IMR-90 (cell line): ENCODE data around the gene MYDGF. TPM values are rescaled to one million over a fixed set of nuclear protein-coding genes. Genes with fewer than 3 reads are reported as not detected.

Source experiments
- ATAC-seq: fragments of 200-7000 bp; cut with Tn5 transposase; 2 replicates; pipeline ENCODE4 v1.9.1; 2020; ENCODE audit warnings: low read depth, mild to moderate bottlenecking, moderate library complexity
- BruUV-seq: library from RNA; stranded (reverse); fragments of 400-500 nt; replicated peaks from 2 replicates; lab custom pipeline; 2021; lab: Mats Ljungman, UMichigan
- CTCF ChIA-PET: fragments of 300-600 bp; formaldehyde crosslinking; extraction: SDS; loops from one replicate; lab custom pipeline; 2021; ENCODE audit warnings: antibody characterized with exemption; lab: Yijun Ruan, JAX
- POLR2A ChIA-PET: fragments of 300-600 bp; sonication (Branson Sonifier 250); formaldehyde crosslinking; loops from one replicate; lab custom pipeline; 2022; ENCODE audit warnings: antibody characterized with exemption; ENCODE audit not compliant: unreplicated experiment; lab: Charles Lee
- DNase-seq: peaks from one replicate; pipeline ENCODE4 v3.0.0; 2013
- H2AFZ ChIP-seq: replicated peaks from 2 replicates; pipeline ENCODE3; 2013; ENCODE audit warnings: low read length, mild to moderate bottlenecking; ENCODE audit not compliant: poor library complexity
- H2AK5ac ChIP-seq: 2 replicates; pipeline ENCODE4 v1.6.1; 2013; ENCODE audit warnings: low read depth, low read length, inconsistent platforms
- H2AK9ac ChIP-seq: replicated peaks from 2 replicates; pipeline ENCODE3; 2013; ENCODE audit warnings: mild to moderate bottlenecking, low read depth, low read length, moderate library complexity; ENCODE audit not compliant: poor library complexity
- H2BK120ac ChIP-seq: 2 replicates; pipeline ENCODE4 v1.6.1; 2013; ENCODE audit warnings: low read depth, low read length, inconsistent platforms
- H2BK15ac ChIP-seq: 3 replicates; pipeline ENCODE4 v1.6.1; 2013; ENCODE audit warnings: low read depth, low read length, inconsistent platforms
- H2BK20ac ChIP-seq: 2 replicates; pipeline ENCODE4 v1.6.1; 2013; ENCODE audit warnings: low read depth, mild to moderate bottlenecking, inconsistent platforms, low read length, moderate library complexity
- H2BK5ac ChIP-seq: 2 replicates; pipeline ENCODE4 v1.6.1; 2013; ENCODE audit warnings: mild to moderate bottlenecking, low read depth, low read length, inconsistent platforms; ENCODE audit not compliant: poor library complexity, severe bottlenecking
- H3K14ac ChIP-seq: replicated peaks from 2 replicates; pipeline ENCODE4 v1.6.1; 2013; ENCODE audit warnings: low read depth, low read length, inconsistent platforms
- H3K18ac ChIP-seq: 2 replicates; pipeline ENCODE4 v1.6.1; 2013; ENCODE audit warnings: low read depth, low read length, control low read depth
- H3K23ac ChIP-seq: 2 replicates; pipeline ENCODE4 v1.6.1; 2013; ENCODE audit warnings: low read depth, low read length, inconsistent platforms
- H3K27ac ChIP-seq: 2 replicates; pipeline ENCODE4 v1.5.1; 2013; ENCODE audit warnings: mild to moderate bottlenecking, control low read depth, low read length; ENCODE audit not compliant: insufficient read depth
- H3K27me3 ChIP-seq: 2 replicates; pipeline ENCODE4 v1.6.1; 2013; ENCODE audit warnings: low read length; ENCODE audit not compliant: control insufficient read depth, insufficient read depth
- H3K36me3 ChIP-seq: 2 replicates; pipeline ENCODE4 v1.6.1; 2013; ENCODE audit warnings: low read length, mixed read lengths; ENCODE audit not compliant: control insufficient read depth, insufficient read depth
- H3K4ac ChIP-seq: 2 replicates; pipeline ENCODE4 v1.6.1; 2013; ENCODE audit warnings: low read depth, low read length, inconsistent platforms
- H3K4me1 ChIP-seq: 2 replicates; pipeline ENCODE4 v1.6.1; 2013; ENCODE audit warnings: low read length, mixed read lengths; ENCODE audit not compliant: control insufficient read depth, insufficient read depth
- H3K4me2 ChIP-seq: 2 replicates; pipeline ENCODE4 v1.6.1; 2013; ENCODE audit warnings: low read depth, mild to moderate bottlenecking, control low read depth, low read length, moderate library complexity
- H3K4me3 ChIP-seq: 2 replicates; pipeline ENCODE4 v1.5.1; 2013; ENCODE audit warnings: low read depth, mild to moderate bottlenecking, control low read depth, low read length, moderate library complexity; ENCODE audit not compliant: insufficient read depth
- H3K56ac ChIP-seq: 2 replicates; pipeline ENCODE4 v1.6.1; 2013; ENCODE audit warnings: low read length, inconsistent platforms; ENCODE audit not compliant: insufficient read depth; ENCODE audit errors: extremely low read depth
- H3K79me1 ChIP-seq, 2 experiments: 2 replicates each; pipeline ENCODE4 v1.6.1; 2013; ENCODE audit warnings: low read length in 2 of 2, inconsistent platforms in 1 of 2, low read depth in 1 of 2
- H3K9ac ChIP-seq: 2 replicates; pipeline ENCODE4 v1.6.1; 2013; ENCODE audit warnings: low read depth, low read length, control low read depth
- H3K9me1 ChIP-seq: 2 replicates; pipeline ENCODE4 v1.6.1; 2013; ENCODE audit warnings: low read length, inconsistent platforms; ENCODE audit not compliant: insufficient read depth
- H3K9me3 ChIP-seq: 2 replicates; pipeline ENCODE4 v1.6.1; 2013; ENCODE audit warnings: low read length; ENCODE audit not compliant: control insufficient read depth, insufficient read depth
- H4K20me1 ChIP-seq: 2 replicates; pipeline ENCODE4 v1.6.1; 2013; ENCODE audit warnings: low read length, inconsistent platforms; ENCODE audit not compliant: insufficient read depth
- H4K5ac ChIP-seq: 2 replicates; pipeline ENCODE4 v1.6.1; 2013; ENCODE audit warnings: mild to moderate bottlenecking, low read depth, low read length, control low read depth
- H4K8ac ChIP-seq, 2 experiments: 2 replicates each; pipeline ENCODE4 v1.6.1; 2013; ENCODE audit warnings: low read depth in 2 of 2, low read length in 2 of 2, control low read depth in 1 of 2, inconsistent platforms in 1 of 2
- H4K91ac ChIP-seq: 2 replicates; pipeline ENCODE4 v1.6.1; 2013; ENCODE audit warnings: low read depth, low read length, inconsistent platforms; ENCODE audit not compliant: insufficient read depth
- BHLHE40 ChIP-seq: fragments of 150-350 bp; IDR thresholded peaks from 2 replicates; pipeline ENCODE4 v1.6.1; 2016; ENCODE audit warnings: mild to moderate bottlenecking, low read depth, low read length
- CEBPB ChIP-seq: IDR thresholded peaks from 2 replicates; pipeline ENCODE4 v1.6.1; 2012; ENCODE audit warnings: low read depth, low read length, improper control_type of control experiment
- CHD1 ChIP-seq: IDR thresholded peaks from 2 replicates; pipeline ENCODE4 v1.6.1; 2012; ENCODE audit warnings: low read depth, low read length, improper control_type of control experiment
- FOS ChIP-seq: fragments of 150-350 bp; IDR thresholded peaks from 2 replicates; pipeline ENCODE4 v1.6.1; 2016; ENCODE audit warnings: low read depth, low read length
- MAFK ChIP-seq: IDR thresholded peaks from 2 replicates; pipeline ENCODE4 v1.6.1; 2012; ENCODE audit warnings: low read depth, low read length, improper control_type of control experiment
- MAZ ChIP-seq: IDR thresholded peaks from 2 replicates; pipeline ENCODE4 v1.6.1; 2012; ENCODE audit warnings: low read depth, mild to moderate bottlenecking, low read length, improper control_type of control experiment, moderate library complexity, borderline replicate concordance
- NFE2L2 ChIP-seq: fragments of 150-350 bp; IDR thresholded peaks from 2 replicates; pipeline ENCODE4 v1.6.1; 2016; ENCODE audit warnings: low read depth, mild to moderate bottlenecking, low read length
- POLR2A ChIP-seq: IDR thresholded peaks from 2 replicates; pipeline ENCODE4 v1.6.1; 2012; ENCODE audit warnings: mild to moderate bottlenecking, low read depth, low read length
- RAD21 ChIP-seq: IDR thresholded peaks from 2 replicates; pipeline ENCODE4 v1.6.1; 2012; ENCODE audit warnings: low read length, improper control_type of control experiment
- RCOR1 ChIP-seq: IDR thresholded peaks from 2 replicates; pipeline ENCODE4 v1.6.1; 2012; ENCODE audit warnings: mild to moderate bottlenecking, low read length, improper control_type of control experiment; ENCODE audit not compliant: insufficient replicate concordance
- RFX5 ChIP-seq: IDR thresholded peaks from 2 replicates; pipeline ENCODE4 v1.8.0; 2012; ENCODE audit warnings: low read depth, mild to moderate bottlenecking, low read length, moderate library complexity
- SMC3 ChIP-seq: fragments of 150-350 bp; IDR thresholded peaks from 2 replicates; pipeline ENCODE4 v1.6.1; 2016; ENCODE audit warnings: low read depth, mild to moderate bottlenecking, antibody characterized with exemption, low read length, moderate library complexity
- WGBS, 2 experiments: methylation state at CpG; one replicate each; pipeline versions ENCODE4 v1.1.5 to v1.1.7; 2013; ENCODE audit warnings: missing lambda C conversion rate in 2 of 2; ENCODE audit not compliant: insufficient read length in 1 of 2; ENCODE audit errors: extremely low coverage in 2 of 2; 5-methylcytosine and 5-hydroxymethylcytosine counted together
- dilution Hi-C: fragments of 300-500 bp; cut with HindIII; formaldehyde crosslinking; loops from one replicate; pipeline ENCODE4 v1.14.3; 2018; ENCODE audit warnings: low sequenced_read_pairs; ENCODE audit not compliant: unreplicated experiment
- in situ Hi-C: fragments of 300-500 bp; cut with MboI; formaldehyde crosslinking; loops from 3 replicates; pipeline ENCODE4 v1.14.3; 2019; ENCODE audit warnings: low sequenced_read_pairs, inconsistent platforms, mixed read lengths
- intact Hi-C: fragments of 100-400 bp; cut with micrococcal nuclease; formaldehyde crosslinking; loops from 2 replicates; pipeline ENCODE4 v1.10.0; 2022
- polyA plus RNA-seq, 3 experiments: library from polyadenylated mRNA; depleted of rRNA; stranded (reverse); fragments of >200 nt; gene quantifications; 2 replicates each; pipeline ENCODE4 v1.2.3, GENCODE V29; 2012; ENCODE audit warnings: low replicate concordance in 1 of 3
- total RNA-seq: library from RNA; depleted of rRNA; stranded (reverse); fragments of >200 nt; gene quantifications from 2 replicates; pipeline ENCODE4 v1.2.3, GENCODE V29; 2012
- TF ChIP-seq, protein P1 (sequence below): fragments of 150-350 bp; IDR thresholded peaks from 2 replicates; pipeline ENCODE4 v1.6.1; 2017; ENCODE audit warnings: mild to moderate bottlenecking, antibody characterized with exemption, low read length, low read depth
- TF ChIP-seq, protein P2 (sequence below): fragments of 150-350 bp; IDR thresholded peaks from 2 replicates; pipeline ENCODE4 v1.6.1; 2016; ENCODE audit warnings: low read depth, mild to moderate bottlenecking, low read length, moderate library complexity, borderline replicate concordance

Gene MYDGF
- total and polyA plus RNA-seq, 2 of the 4 experiments (the other 2 are of a cell fraction), result 203 to 310 TPM

DNA sequence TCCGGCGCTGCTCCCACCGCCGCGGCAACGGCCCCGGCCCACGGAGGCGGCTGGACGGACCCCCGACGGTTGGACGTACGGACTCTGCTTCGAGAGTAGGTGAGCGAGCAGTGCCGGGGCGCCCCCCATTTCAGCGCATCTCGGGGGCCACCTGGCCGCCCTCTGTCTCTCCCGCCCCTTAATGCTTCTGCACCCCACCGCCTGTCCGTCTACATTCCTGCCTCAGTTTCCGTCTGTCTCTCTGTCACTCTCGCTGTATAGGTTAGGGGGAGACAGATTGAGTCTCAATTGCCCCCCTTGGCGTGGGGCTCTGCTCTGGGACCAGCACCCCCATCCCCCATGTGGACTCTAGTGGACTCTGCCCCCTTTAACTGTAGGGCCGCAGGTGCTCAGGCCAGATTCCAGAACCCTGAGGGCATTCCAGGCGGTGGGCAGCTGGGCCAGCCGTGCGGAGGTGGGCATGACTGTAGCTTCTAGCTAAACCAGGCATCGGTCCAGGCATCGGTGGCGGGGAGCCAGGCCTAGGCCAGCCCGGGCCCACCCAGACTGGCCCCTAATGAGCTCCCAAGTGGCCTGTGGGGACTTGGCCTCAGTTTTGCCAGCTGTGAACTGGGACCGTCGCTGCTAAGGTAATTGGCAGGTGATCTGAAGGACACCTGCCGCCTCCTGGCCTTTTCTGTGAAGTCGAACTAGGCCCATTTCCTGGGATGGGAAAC, 30.5 kb downstream of the MYDGF start:
- Histone ChIP-seq H4K91ac (peak overlapping the region; percentile 25; the same call in 1 of the 2 replicates), H3K9ac (peak overlapping the region; percentile 85), H4K8ac (peak overlapping the region in 1 of 2 experiments; percentile 28; a peak in 1 of 4 replicates), H2BK15ac (no peak overlapping the region), H3K27me3 (no peaks in the 10 kb centered on the region), H3K4me3 (peak overlapping the region; percentile 74), H3K14ac (peak overlapping the region; percentile 78), H3K4ac (peak overlapping the region; percentile 66; the same call in 1 of the 2 replicates), H3K27ac (peak overlapping the region; percentile 19; the same call in 1 of the 2 replicates), H3K56ac (no peak overlapping the region), H2BK20ac (no peak overlapping the region), H4K5ac (no peak overlapping the region; the same call in 1 of the 2 replicates), H3K36me3 (no peaks in the 10 kb centered on the region), H4K20me1 (peaks cover 2% of the 10 kb centered on the region; the same call in 1 of the 2 replicates), H2AFZ (peak overlapping the region; percentile 95), H2BK5ac (peak overlapping the region; percentile 36), H2BK120ac (no peak overlapping the region), H3K4me1 (peaks cover 14% of the 10 kb centered on the region), H3K9me1 (no peaks in the 10 kb centered on the region; the same call in 1 of the 2 replicates), H2AK9ac (peak overlapping the region; percentile 91), H3K4me2 (peak overlapping the region; percentile 95), H2AK5ac (peak overlapping the region; percentile 93; the same call in 1 of the 2 replicates), H3K18ac (no peak overlapping the region), H3K9me3 (no peaks in the 10 kb centered on the region), H3K79me1 (peaks cover 20 to 31% of the 10 kb centered on the region in 2 experiments), H3K23ac (no peak overlapping the region)
- ChIA-PET CTCF (no interaction called here), POLR2A (no interaction called here)
- ATAC-seq (no peak; the same call in 1 of the 2 replicates), DNase-seq (no peak)
- intact Hi-C loops, result loop anchor here (5.0 kb wide), 1 partner anchor 167 kb away; the partner anchor contains the start of gene HDGFL2
- WGBS, 2 experiments, result 26% methylated on average over 6 of the region's 39 CpGs; no CpG with 5 or more reads in 1 of the 2 experiments
- in situ Hi-C loops, result loop anchor here (5.0 kb wide), 1 partner anchor 62 kb away; no protein-coding TSS in a partner anchor
- dilution Hi-C loops, result no loop called here
- BruUV-seq, result no TSS peak
- no peak for TF ChIP-seq MAFK
- no peak for TF ChIP-seq RFX5
- no peak for TF ChIP-seq FOS
- TF ChIP-seq CEBPB, result no peak
- no peak for TF ChIP-seq MAZ
- no peak for TF ChIP-seq SMC3
- no peak for TF ChIP-seq RAD21
- TF ChIP-seq NFE2L2, result no peak
- TF ChIP-seq CHD1, result no peak
- TF ChIP-seq RCOR1, result no peak
- TF ChIP-seq, protein P1, sequence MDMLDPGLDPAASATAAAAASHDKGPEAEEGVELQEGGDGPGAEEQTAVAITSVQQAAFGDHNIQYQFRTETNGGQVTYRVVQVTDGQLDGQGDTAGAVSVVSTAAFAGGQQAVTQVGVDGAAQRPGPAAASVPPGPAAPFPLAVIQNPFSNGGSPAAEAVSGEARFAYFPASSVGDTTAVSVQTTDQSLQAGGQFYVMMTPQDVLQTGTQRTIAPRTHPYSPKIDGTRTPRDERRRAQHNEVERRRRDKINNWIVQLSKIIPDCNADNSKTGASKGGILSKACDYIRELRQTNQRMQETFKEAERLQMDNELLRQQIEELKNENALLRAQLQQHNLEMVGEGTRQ, result no peak
- no peak for TF ChIP-seq POLR2A
- no peak for TF ChIP-seq BHLHE40
- TF ChIP-seq, protein P2, sequence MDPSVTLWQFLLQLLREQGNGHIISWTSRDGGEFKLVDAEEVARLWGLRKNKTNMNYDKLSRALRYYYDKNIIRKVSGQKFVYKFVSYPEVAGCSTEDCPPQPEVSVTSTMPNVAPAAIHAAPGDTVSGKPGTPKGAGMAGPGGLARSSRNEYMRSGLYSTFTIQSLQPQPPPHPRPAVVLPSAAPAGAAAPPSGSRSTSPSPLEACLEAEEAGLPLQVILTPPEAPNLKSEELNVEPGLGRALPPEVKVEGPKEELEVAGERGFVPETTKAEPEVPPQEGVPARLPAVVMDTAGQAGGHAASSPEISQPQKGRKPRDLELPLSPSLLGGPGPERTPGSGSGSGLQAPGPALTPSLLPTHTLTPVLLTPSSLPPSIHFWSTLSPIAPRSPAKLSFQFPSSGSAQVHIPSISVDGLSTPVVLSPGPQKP, result no peak
